Upper lobe of left lung (tissue), 6 donors: ENCODE results near the gene KCNK2. TPM values are rescaled to one million over a fixed set of nuclear protein-coding genes. Genes with fewer than 3 reads are reported as not detected.

ENCODE experiments used
- ATAC-seq, 2 donors: fragments of 200-7000 bp; cut with Tn5 transposase; one replicate each; pipeline ENCODE4 v1.9.1; 2022; ENCODE audit warnings: mild to moderate bottlenecking in 2 of 2, moderate library complexity in 2 of 2; ENCODE audit not compliant: low FRiP score in 2 of 2
- DNase-seq, 2 donors: peaks; one replicate each; pipeline ENCODE4 v3.0.0-alpha.2; 2019 to 2020
- H3K27ac ChIP-seq, 4 donors: fragments of 200-600 bp; sonication (generic); one replicate each; pipeline ENCODE4 v1.5.1; 2016 to 2019
- H3K27me3 ChIP-seq, 4 donors: fragments of 200-600 bp; sonication (generic); one replicate each; pipeline ENCODE4 v1.5.1; 2017 to 2019
- H3K36me3 ChIP-seq, 4 donors: fragments of 200-600 bp; sonication (generic); one replicate each; pipeline ENCODE4 v1.5.1; 2016 to 2019
- H3K4me1 ChIP-seq, 4 donors: fragments of 200-600 bp; sonication (generic); one replicate each; pipeline ENCODE4 v1.5.1; 2018 to 2019
- H3K4me3 ChIP-seq, 4 donors: fragments of 200-600 bp; sonication (generic); one replicate each; pipeline ENCODE4 v1.5.1; 2017 to 2019; ENCODE audit warnings: mild to moderate bottlenecking in 2 of 4, moderate library complexity in 1 of 4
- H3K9me3 ChIP-seq, 4 donors: fragments of 200-600 bp; sonication (generic); one replicate each; pipeline ENCODE4 v1.5.1; 2018 to 2019
- EP300 ChIP-seq, 4 donors: sonication (generic); formaldehyde crosslinking; IDR thresholded peaks; one replicate each; pipeline ENCODE4 v1.5.1; 2017; ENCODE audit warnings: antibody characterized with exemption in 4 of 4, control low read depth in 2 of 4
- POLR2A ChIP-seq, 4 donors: fragments of 450-650 bp; IDR thresholded peaks; one replicate each; pipeline ENCODE4 v1.5.1; 2016 to 2017; ENCODE audit warnings: antibody characterized with exemption in 4 of 4, mild to moderate bottlenecking in 2 of 4
- WGBS, 2 donors: methylation state at CpG; one replicate each; pipeline ENCODE4 v1.1.5; 2017 to 2018; 5-methylcytosine and 5-hydroxymethylcytosine counted together
- total RNA-seq, 6 donors: library from RNA; depleted of rRNA in 4 of 6; stranded (reverse); fragments of >200 nt in 4 of 6; gene quantifications; one replicate each; pipeline versions ENCODE4 v1.1.0 to v1.2.1, GENCODE V29; 2016 to 2021
- donor health status: DM: no; HTN: no; CAD: no; lungs with moderate emphysema.
- donor health status: DM: no; HTN: yes; CAD: no; lungs with severe emphysema.

The KCNK2 gene
- total RNA-seq, 6 donors from 2014 or later, result 0.20 to 2.4 (median 0.33) TPM; not detected in 2

- ATAC-seq (no peak), DNase-seq (no peak)
- Histone ChIP-seq H3K4me3 (no peak overlapping the region), H3K27ac (no peak overlapping the region), H3K36me3 (no peaks in the 10 kb centered on the region), H3K27me3 (no peaks in the 10 kb centered on the region), H3K9me3 (no peaks in the 10 kb centered on the region), H3K4me1 (no peaks in the 10 kb centered on the region)
- 84% methylated on average over 3 of the region's 3 CpGs for WGBS, 2 donors
- TF ChIP-seq POLR2A (IDR thresholded peaks at IDR 0.05) (no peak), EP300 (IDR thresholded peaks at IDR 0.05) (no peak)
Measured at GRCh38 chr1:215285013-215285800, 202.7 kb downstream of the KCNK2 start.
